ENCODE data around the gene KRT71.

KRT71 gene

GRCh38 chr12:52546126-52546525 lies 6.8 kb downstream of the KRT71 start:
- no peak overlapping the region for H3K4me2 ChIP-seq
- H3K9ac ChIP-seq = no peak overlapping the region
- no peak overlapping the region for H2AFZ ChIP-seq (ENCODE audit: low read depth)
- H3K27me3 ChIP-seq (ENCODE audit: insufficient read depth, low read depth) = peaks cover 52% of the 10 kb centered on the region
- H3K4me1 ChIP-seq (ENCODE audit: low read depth, poor library complexity, severe bottlenecking) = no peaks in the 10 kb centered on the region
- no peak overlapping the region for H3K27ac ChIP-seq
- H3K4me3 ChIP-seq (IDR thresholded peaks at IDR 0.05; ENCODE audit: insufficient read depth, low read depth, low read length) = no peak overlapping the region
- H4K20me1 ChIP-seq (ENCODE audit: insufficient read depth) = no peaks in the 10 kb centered on the region
- no peaks in the 10 kb centered on the region for H3K36me3 ChIP-seq (ENCODE audit: insufficient read depth)
- no peak for TF ChIP-seq CTCF (conservative IDR thresholded peaks at IDR 0.05; ENCODE audit: low read depth, low read length)
- H3K79me2 ChIP-seq (ENCODE audit: insufficient read depth, low read depth) = no peaks in the 10 kb centered on the region

- Histone ChIP-seq H3K4me2 (no peak overlapping the region), H3K9ac (no peak overlapping the region), H3K4me1 (ENCODE audit: low read depth, poor library complexity, severe bottlenecking) (no peaks in the 10 kb centered on the region), H3K27me3 (ENCODE audit: insufficient read depth, low read depth) (peaks cover 36% of the 10 kb centered on the region), H2AFZ (ENCODE audit: low read depth) (no peak overlapping the region), H4K20me1 (ENCODE audit: insufficient read depth) (no peaks in the 10 kb centered on the region), H3K27ac (no peak overlapping the region), H3K79me2 (ENCODE audit: insufficient read depth, low read depth) (no peaks in the 10 kb centered on the region), H3K36me3 (ENCODE audit: insufficient read depth) (no peaks in the 10 kb centered on the region), H3K4me3 (IDR thresholded peaks at IDR 0.05; ENCODE audit: insufficient read depth, low read depth, low read length) (no peak overlapping the region)
- TF ChIP-seq CTCF (conservative IDR thresholded peaks at IDR 0.05; ENCODE audit: low read depth, low read length) = no peak
Measured at GRCh38 chr12:52543985-52544883, 8.7 kb downstream of the KRT71 start.

GRCh38 chr12:52542785-52543318 lies 10.1 kb downstream of the KRT71 start:
- Histone ChIP-seq H3K79me2 (ENCODE audit: insufficient read depth, low read depth) (no peaks in the 10 kb centered on the region), H3K36me3 (ENCODE audit: insufficient read depth) (no peaks in the 10 kb centered on the region), H3K27me3 (ENCODE audit: insufficient read depth, low read depth) (peaks cover 27% of the 10 kb centered on the region), H4K20me1 (ENCODE audit: insufficient read depth) (no peaks in the 10 kb centered on the region), H3K4me2 (no peak overlapping the region), H3K9ac (no peak overlapping the region), H3K4me3 (IDR thresholded peaks at IDR 0.05; ENCODE audit: insufficient read depth, low read depth, low read length) (no peak overlapping the region), H2AFZ (ENCODE audit: low read depth) (no peak overlapping the region), H3K4me1 (ENCODE audit: low read depth, poor library complexity, severe bottlenecking) (no peaks in the 10 kb centered on the region), H3K27ac (no peak overlapping the region)
- TF ChIP-seq CTCF (conservative IDR thresholded peaks at IDR 0.05; ENCODE audit: low read depth, low read length) = no peak

- no peak overlapping the region for H3K27ac ChIP-seq
- no peak overlapping the region for H3K9ac ChIP-seq
- no peak for TF ChIP-seq CTCF (conservative IDR thresholded peaks at IDR 0.05; ENCODE audit: low read depth, low read length)
- no peaks in the 10 kb centered on the region for H3K79me2 ChIP-seq (ENCODE audit: insufficient read depth, low read depth)
- no peaks in the 10 kb centered on the region for H3K4me1 ChIP-seq (ENCODE audit: low read depth, poor library complexity, severe bottlenecking)
- H3K4me2 ChIP-seq = no peak overlapping the region
- H2AFZ ChIP-seq (ENCODE audit: low read depth) = no peak overlapping the region
- H3K4me3 ChIP-seq (IDR thresholded peaks at IDR 0.05; ENCODE audit: insufficient read depth, low read depth, low read length) = no peak overlapping the region
- H3K27me3 ChIP-seq (ENCODE audit: insufficient read depth, low read depth) = peaks cover 21% of the 10 kb centered on the region
- no peaks in the 10 kb centered on the region for H3K36me3 ChIP-seq (ENCODE audit: insufficient read depth)
- H4K20me1 ChIP-seq (ENCODE audit: insufficient read depth) = no peaks in the 10 kb centered on the region
Measured at GRCh38 chr12:52542157-52542556, 10.8 kb downstream of the KRT71 start.
